Upper lobe of right lung (tissue), 1 donor: ENCODE results near the gene ERVV-1. TPM values are rescaled to one million over a fixed set of nuclear protein-coding genes. Genes with fewer than 3 reads are reported as not detected.
"Not testable (repeated sequence)": the region's sequence is repeated elsewhere in the genome, so short reads cannot be mapped to it uniquely, and the experiment has no call there.

Experiments
- ATAC-seq: fragments of 200-7000 bp; cut with Tn5 transposase; one replicate; pipeline ENCODE4 v1.9.1; 2020; ENCODE audit warnings: mild to moderate bottlenecking, moderate library complexity
- DNase-seq: peaks from one replicate; pipeline ENCODE4 v3.0.0-alpha.2; 2020
- H3K27ac ChIP-seq: fragments of 200-600 bp; one replicate; pipeline ENCODE4 v1.8.0; 2022
- H3K27me3 ChIP-seq: fragments of 200-600 bp; one replicate; pipeline ENCODE4 v1.8.0; 2022; ENCODE audit warnings: mild to moderate bottlenecking
- H3K36me3 ChIP-seq: fragments of 200-600 bp; one replicate; pipeline ENCODE4 v1.8.0; 2022
- H3K4me1 ChIP-seq: fragments of 200-600 bp; one replicate; pipeline ENCODE4 v1.8.0; 2022
- H3K4me3 ChIP-seq: fragments of 200-600 bp; one replicate; pipeline ENCODE4 v1.8.0; 2022; ENCODE audit warnings: mild to moderate bottlenecking
- H3K9me3 ChIP-seq: fragments of 200-600 bp; one replicate; pipeline ENCODE4 v1.8.0; 2022
- CTCF ChIP-seq: fragments of 200-600 bp; IDR thresholded peaks from one replicate; pipeline ENCODE4 v1.8.0; 2022; ENCODE audit warnings: antibody characterized with exemption
- intact Hi-C: fragments of 100-400 bp; cut with DNase I; formaldehyde crosslinking; loops from one replicate; pipeline ENCODE4 v1.11.0; 2022
- total RNA-seq: library from RNA; stranded (reverse); fragmentation: NEBNext Ultra II Directional; extraction: Animal tissue kit (Norgen Biotek cat#: 25700); gene quantifications from one replicate; pipeline ENCODE4 v1.2.1, GENCODE V29; 2021
- donor health status: DM: no; HTN: yes; CAD: no; lungs with severe emphysema.

ERVV-1 gene
- total RNA-seq, 1 donor from 2014 or later = not detected

- no peaks in the 10 kb centered on the region for H3K4me1 ChIP-seq
- ATAC-seq = no peak
- DNase-seq = no peak
- H3K27me3 ChIP-seq = no peaks in the 10 kb centered on the region
- no peak overlapping the region for H3K4me3 ChIP-seq
- H3K27ac ChIP-seq = no peak overlapping the region
- intact Hi-C loops = no loop called here
- H3K36me3 ChIP-seq = no peaks in the 10 kb centered on the region
- no peak for TF ChIP-seq CTCF
- H3K9me3 ChIP-seq = no peaks in the 10 kb centered on the region
Observed at GRCh38 chr19:53010494-53010893, 3.2 kb upstream of the ERVV-1 start.

GRCh38 chr19:53012006-53012405 lies 1.7 kb upstream of the ERVV-1 start:
- no peak overlapping the region for H3K4me3 ChIP-seq
- no peaks in the 10 kb centered on the region for H3K4me1 ChIP-seq
- no peaks in the 10 kb centered on the region for H3K36me3 ChIP-seq
- TF ChIP-seq CTCF = no peak
- no peak overlapping the region for H3K27ac ChIP-seq
- ATAC-seq = no peak
- H3K9me3 ChIP-seq = no peaks in the 10 kb centered on the region
- H3K27me3 ChIP-seq = no peaks in the 10 kb centered on the region
- DNase-seq = no peak
- intact Hi-C loops = no loop called here

- no peaks in the 10 kb centered on the region for H3K9me3 ChIP-seq
- ATAC-seq = no peak
Observed at GRCh38 chr19:53015159-53015558, 1.4 kb downstream of the ERVV-1 start.

DNA sequence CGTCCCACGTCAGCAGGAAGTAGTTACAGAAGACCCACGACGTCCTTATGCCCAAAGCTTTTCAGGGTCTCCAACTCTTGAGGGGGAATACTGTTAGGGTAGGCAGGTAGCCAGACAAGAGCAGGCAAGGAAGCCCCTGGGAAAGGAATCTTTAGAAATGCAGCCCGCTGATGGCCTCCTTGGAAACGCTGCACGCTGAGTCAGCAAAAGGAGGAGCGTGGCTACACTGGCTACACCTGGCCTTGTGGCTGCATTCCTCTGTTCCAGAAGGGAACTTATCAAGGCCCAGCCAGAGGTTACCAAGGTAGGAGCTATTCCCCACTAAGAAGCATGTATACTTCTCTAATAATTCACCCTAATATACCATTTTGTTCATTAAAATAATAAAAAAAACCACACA lies 2.0 kb downstream of the ERVV-1 start:
- ATAC-seq (no peak), DNase-seq (no peak)
- Histone ChIP-seq H3K4me1 (no peaks in the 10 kb centered on the region), H3K36me3 (no peaks in the 10 kb centered on the region), H3K27ac (no peak overlapping the region), H3K9me3 (no peaks in the 10 kb centered on the region), H3K27me3 (no peaks in the 10 kb centered on the region), H3K4me3 (no peak overlapping the region)
- intact Hi-C loops = no loop called here
- TF ChIP-seq CTCF = no peak

More at GRCh38 chr19:53015159-53015558, 1.4 kb downstream of the ERVV-1 start:
- DNase-seq = no peak
- intact Hi-C loops = no loop called here
- TF ChIP-seq CTCF = no peak
- no peaks in the 10 kb centered on the region for H3K36me3 ChIP-seq
- H3K4me1 ChIP-seq = no peaks in the 10 kb centered on the region
- H3K27ac ChIP-seq = no peak overlapping the region
- no peak overlapping the region for H3K4me3 ChIP-seq
- no peaks in the 10 kb centered on the region for H3K27me3 ChIP-seq

GRCh38 chr19:53019684-53020083 lies 6.0 kb downstream of the ERVV-1 start:
- H3K36me3 ChIP-seq = no peaks in the 10 kb centered on the region
- no peak for TF ChIP-seq CTCF
- DNase-seq (no peak), ATAC-seq (no peak)
- no peak overlapping the region for H3K4me3 ChIP-seq
- no peaks in the 10 kb centered on the region for H3K27me3 ChIP-seq
- no peaks in the 10 kb centered on the region for H3K4me1 ChIP-seq
- no peaks in the 10 kb centered on the region for H3K9me3 ChIP-seq
- H3K27ac ChIP-seq = no peak overlapping the region
- intact Hi-C loops = no loop called here

DNA sequence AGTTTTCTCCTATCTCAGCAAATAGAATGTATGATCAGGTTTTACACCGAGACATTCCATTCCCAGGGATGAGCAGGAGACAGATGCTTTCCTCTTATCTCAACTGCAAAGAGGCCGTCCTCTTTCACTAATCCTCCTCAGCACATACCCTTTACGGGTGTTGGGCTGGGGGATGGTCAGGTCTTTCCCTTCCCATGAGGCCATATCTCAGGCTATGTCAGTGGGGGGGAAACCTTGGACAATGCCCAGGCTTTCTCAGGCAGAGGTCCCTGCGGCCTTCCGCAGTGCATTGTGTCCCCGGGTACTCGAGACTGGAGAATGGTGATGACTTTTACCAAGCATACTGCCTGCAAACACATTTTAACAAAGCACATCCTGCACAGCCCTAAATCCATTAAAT lies 14.6 kb downstream of the ERVV-1 start:
- H3K27ac ChIP-seq, H3K9me3 ChIP-seq, ATAC-seq, H3K4me3 ChIP-seq, DNase-seq, H3K27me3 ChIP-seq, H3K4me1 ChIP-seq, H3K36me3 ChIP-seq, intact Hi-C loops: not testable (repeated sequence)
